GM12891 (cell line): ENCODE data around the gene ME3.
"Not testable (repeated sequence)": the region's sequence is repeated elsewhere in the genome, so short reads cannot be mapped to it uniquely, and the experiment has no call there.

Experiments
- DNase-seq: peaks from one replicate; pipeline ENCODE4 v3.0.0; 2011; ENCODE audit warnings: low spot score; ENCODE audit not compliant: insufficient read length
- FAIRE-seq: peaks from 2 replicates; lab custom pipeline; 2011; peaks lifted over from hg19 to GRCh38; lab: Jason Lieb, UNC
- PAX5 ChIP-seq: IDR thresholded peaks from 2 replicates; pipeline ENCODE4 v1.6.1; 2011; ENCODE audit warnings: low read length, moderate library complexity, mild to moderate bottlenecking; ENCODE audit not compliant: insufficient read depth, severe bottlenecking
- POLR2A ChIP-seq: IDR thresholded peaks from 2 replicates; pipeline ENCODE4 v1.6.1; 2011; ENCODE audit warnings: low read depth, low read length, control low read depth
- POLR2AphosphoS5 ChIP-seq: IDR thresholded peaks from 2 replicates; pipeline ENCODE4 v1.6.1; 2011; ENCODE audit warnings: low read depth, low read length, control low read depth
- POU2F2 ChIP-seq: IDR thresholded peaks from 2 replicates; pipeline ENCODE4 v1.6.1; 2011; ENCODE audit warnings: low read depth, mild to moderate bottlenecking, control low read depth, low read length, moderate library complexity
- SPI1 ChIP-seq: IDR thresholded peaks from 2 replicates; pipeline ENCODE4 v1.6.1; 2011; ENCODE audit warnings: low read depth, low read length, control low read depth
- TAF1 ChIP-seq: IDR thresholded peaks from 2 replicates; pipeline ENCODE4 v1.6.1; 2011; ENCODE audit warnings: low read depth, low read length, control low read depth

ME3 gene

GRCh38 chr11:86627776-86628455 is 44.5 kb downstream of the ME3 start:
- no peak for FAIRE-seq
- no peak for DNase-seq
- no peak for TF ChIP-seq PAX5
- no peak for TF ChIP-seq TAF1
- TF ChIP-seq SPI1: no peak
- TF ChIP-seq POLR2A: no peak
- no peak for TF ChIP-seq POLR2AphosphoS5
- TF ChIP-seq POU2F2: no peak

GRCh38 chr11:86625981-86626380 is 46.4 kb downstream of the ME3 start:
- no peak for TF ChIP-seq PAX5
- no peak for TF ChIP-seq POLR2AphosphoS5
- TF ChIP-seq TAF1: no peak
- TF ChIP-seq SPI1: no peak
- no peak for TF ChIP-seq POLR2A
- TF ChIP-seq POU2F2: no peak

GRCh38 chr11:86625544-86625943 is 46.9 kb downstream of the ME3 start:
- FAIRE-seq (no peak), DNase-seq (no peak)
- TF ChIP-seq POLR2A (no peak), POU2F2 (no peak), POLR2AphosphoS5 (no peak), PAX5 (no peak)

More at GRCh38 chr11:86625981-86626380, 46.4 kb downstream of the ME3 start:
- FAIRE-seq (no peak), DNase-seq (no peak)

- TF ChIP-seq POLR2A (no peak), TAF1 (no peak), PAX5 (no peak), POLR2AphosphoS5 (no peak), POU2F2 (no peak)
- DNase-seq (no peak), FAIRE-seq (no peak)
Measured at GRCh38 chr11:86624366-86624765, 48.0 kb downstream of the ME3 start.

GRCh38 chr11:86623736-86624135 is 48.7 kb downstream of the ME3 start:
- DNase-seq: no peak
- TF ChIP-seq POU2F2 (no peak), PAX5 (no peak), POLR2A (no peak), SPI1 (no peak), POLR2AphosphoS5 (no peak), TAF1 (no peak)
- FAIRE-seq: no peak

GRCh38 chr11:86623041-86623621 is 49.3 kb downstream of the ME3 start:
- DNase-seq: no peak
- TF ChIP-seq POLR2AphosphoS5 (no peak), TAF1 (no peak), SPI1 (no peak), POU2F2 (no peak), PAX5 (no peak), POLR2A (no peak)
- no peak for FAIRE-seq

- DNase-seq: no peak
- FAIRE-seq: no peak
- TF ChIP-seq TAF1 (no peak), SPI1 (no peak), POLR2AphosphoS5 (no peak), POLR2A (no peak), POU2F2 (no peak), PAX5 (no peak)
Measured at GRCh38 chr11:86621854-86622253, 50.6 kb downstream of the ME3 start.

- TF ChIP-seq SPI1 (no peak), POLR2A (no peak), PAX5 (no peak), POU2F2 (no peak), POLR2AphosphoS5 (no peak), TAF1 (no peak)
- FAIRE-seq: no peak
- no peak for DNase-seq
Measured at GRCh38 chr11:86620891-86621521, 51.4 kb downstream of the ME3 start.

- DNase-seq, FAIRE-seq: not testable (repeated sequence)
Measured at GRCh38 chr11:86619428-86619827, 53.0 kb downstream of the ME3 start.

- no peak for FAIRE-seq
- DNase-seq: no peak
- TF ChIP-seq POU2F2 (no peak), SPI1 (no peak), POLR2AphosphoS5 (no peak), PAX5 (no peak), TAF1 (no peak), POLR2A (no peak)
Measured at GRCh38 chr11:86617502-86617901, 54.9 kb downstream of the ME3 start.
